SKM-1 treated with dmso at 0.1 percent for 144 hours (cell line): Measurements from ENCODE around the gene CTPS2.
"Not testable (repeated sequence)": the region's sequence is repeated elsewhere in the genome, so short reads cannot be mapped to it uniquely, and the experiment has no call there.

Experiments
- DNase-seq: peaks from one replicate; lab custom pipeline; 2025; ENCODE audit not compliant: unreplicated experiment; lab: John Stamatoyannopoulos, UW

CTPS2 gene

DNA sequence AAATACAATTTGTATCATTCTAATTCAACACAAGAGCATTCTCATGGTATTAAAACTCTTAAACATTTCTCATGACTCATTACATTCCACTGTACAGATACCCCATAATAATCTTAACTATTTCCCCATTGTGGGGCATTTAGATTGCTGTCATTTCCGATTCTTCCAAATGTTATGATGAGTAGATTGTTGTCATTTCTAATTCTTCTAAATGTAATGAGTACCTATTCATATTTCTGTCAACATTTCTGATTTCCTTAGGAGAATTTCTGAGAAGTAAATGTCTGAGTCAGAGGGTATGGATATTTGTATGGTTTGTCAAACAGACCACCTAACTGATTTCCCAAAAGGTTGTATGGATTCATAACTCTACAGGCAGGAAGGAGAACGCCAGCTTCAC lies 54.2 kb downstream of the CTPS2 start:
- no peak for DNase-seq

DNA sequence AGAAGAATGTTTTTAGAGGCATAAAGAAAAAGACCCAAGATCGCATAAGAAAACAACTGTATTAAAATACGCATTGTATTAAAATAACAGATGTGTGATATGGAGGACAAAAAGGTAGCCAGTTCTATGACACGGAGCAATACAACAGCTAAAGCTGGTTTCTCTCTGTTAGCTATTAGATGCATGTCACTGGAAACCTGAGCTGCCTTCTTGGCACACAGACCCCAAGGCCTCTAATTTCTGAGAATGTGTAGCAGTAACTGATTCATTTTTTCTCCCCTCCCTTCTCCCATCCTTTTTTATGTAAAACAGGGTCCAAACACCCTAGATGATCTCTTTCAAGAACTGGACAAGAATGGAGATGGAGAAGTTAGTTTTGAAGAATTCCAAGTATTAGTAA lies 58.4 kb downstream of the CTPS2 start:
- DNase-seq, result no peak

DNA sequence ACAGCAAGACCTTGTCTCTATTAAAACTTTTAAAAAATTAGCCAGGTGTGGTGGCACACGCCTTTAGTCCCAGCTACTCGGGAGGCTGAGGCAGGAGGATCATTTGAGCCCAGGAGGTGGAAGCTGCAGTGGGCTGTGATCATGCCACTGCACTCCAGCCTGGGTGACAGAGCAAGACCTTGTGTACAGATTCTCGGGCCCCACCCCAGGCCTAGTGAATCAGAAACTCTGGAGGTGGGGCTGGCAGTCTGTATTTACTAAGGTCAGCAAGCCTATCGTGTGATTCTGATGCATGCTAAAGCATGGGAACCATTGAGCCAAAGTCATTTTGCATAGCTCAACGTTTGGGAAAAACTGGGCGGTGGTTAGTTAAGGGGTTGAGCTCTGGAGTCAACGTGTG lies 59.0 kb downstream of the CTPS2 start:
- DNase-seq, result no peak

DNA sequence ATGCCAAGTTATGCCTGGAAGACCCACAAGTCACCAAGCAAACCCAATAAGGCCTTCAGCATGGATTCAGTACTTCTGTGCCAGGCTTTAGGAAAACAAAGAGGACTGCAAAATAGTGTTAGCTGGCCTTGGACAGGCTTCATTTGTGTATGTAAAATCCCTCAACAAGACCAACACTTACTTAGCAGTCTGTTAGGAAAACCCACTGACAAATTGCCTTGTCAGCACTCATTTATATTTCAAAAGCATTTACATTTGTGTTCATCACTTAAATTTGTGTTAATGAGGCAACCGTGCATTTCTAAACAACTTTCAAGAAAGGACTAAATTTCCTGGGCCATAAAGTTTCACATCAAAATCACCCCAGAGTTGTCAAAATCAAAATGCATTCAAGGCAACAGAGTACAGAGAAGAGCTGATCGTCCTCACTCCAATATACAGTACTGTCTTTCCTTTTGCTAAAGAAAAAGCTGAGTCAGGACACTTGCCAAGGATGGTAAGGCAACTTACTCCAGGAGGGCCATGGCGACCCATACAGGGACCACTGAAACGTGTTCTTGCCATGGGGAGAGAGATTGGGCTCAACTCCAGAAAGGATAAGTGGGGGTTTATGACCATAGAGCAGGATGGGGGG lies 61.0 kb downstream of the CTPS2 start:
- DNase-seq, result no peak

DNA sequence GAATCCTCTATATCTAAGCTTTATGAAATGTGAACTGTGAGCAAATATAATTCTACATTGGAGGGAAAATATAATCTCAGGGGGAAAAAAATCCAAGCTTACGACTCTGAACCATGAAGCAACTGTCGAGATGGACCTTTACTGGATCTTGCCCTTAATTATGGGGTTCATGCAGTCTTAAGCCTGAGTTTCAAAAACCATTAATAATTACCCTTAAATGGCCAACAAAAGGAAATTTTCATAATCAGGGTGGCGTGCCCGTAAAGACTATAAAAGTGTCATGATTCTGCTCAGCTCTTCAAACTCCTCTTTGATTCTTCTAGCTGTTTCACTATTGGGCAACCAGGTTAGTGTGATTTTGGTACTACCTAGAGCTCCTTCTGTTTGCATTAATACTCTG lies 62.6 kb downstream of the CTPS2 start, which contains the start of gene S100G:
S100G (plus strand) TSS at position 301 of the 400 bp plus-strand sequence. CDS start 849 bp downstream, outside the sequence.
- DNase-seq, result no peak

DNA sequence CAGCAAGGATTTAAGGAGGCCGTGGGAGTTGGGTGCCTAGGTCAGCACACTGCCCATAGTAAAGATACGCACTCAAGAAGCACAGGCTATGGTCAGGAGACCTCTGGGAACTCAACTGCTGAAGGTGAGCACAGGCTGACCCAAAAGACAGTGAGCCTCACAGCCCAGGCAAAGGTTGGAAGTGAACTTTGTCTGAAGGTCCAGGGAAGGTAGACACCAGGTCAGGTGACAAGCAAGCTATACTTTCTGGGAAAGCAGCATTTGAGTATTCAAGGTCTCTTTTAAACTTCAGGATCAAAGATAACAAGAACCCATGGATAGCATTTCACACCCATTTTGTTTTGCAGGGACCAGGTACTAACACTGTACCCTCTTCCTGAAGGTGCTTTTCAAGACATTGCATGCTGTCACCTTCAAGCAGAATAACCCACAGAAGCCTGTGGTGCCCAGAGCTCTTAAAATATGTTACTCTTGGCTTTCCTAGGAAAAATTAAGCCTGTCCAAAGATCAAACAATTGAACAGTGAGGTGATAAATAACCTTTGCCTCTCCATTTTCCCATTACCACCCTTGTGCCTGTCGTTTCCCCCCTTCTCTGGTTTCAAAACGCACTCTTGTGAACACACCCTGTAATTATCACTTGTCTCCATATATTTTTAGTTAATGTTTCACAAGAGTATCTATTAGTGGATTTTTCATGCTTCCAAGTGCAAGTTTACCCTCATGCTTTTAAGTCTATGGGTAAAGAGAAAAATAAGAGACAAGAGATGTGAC lies 65.9 kb downstream of the CTPS2 start:
- DNase-seq, result no peak

DNA sequence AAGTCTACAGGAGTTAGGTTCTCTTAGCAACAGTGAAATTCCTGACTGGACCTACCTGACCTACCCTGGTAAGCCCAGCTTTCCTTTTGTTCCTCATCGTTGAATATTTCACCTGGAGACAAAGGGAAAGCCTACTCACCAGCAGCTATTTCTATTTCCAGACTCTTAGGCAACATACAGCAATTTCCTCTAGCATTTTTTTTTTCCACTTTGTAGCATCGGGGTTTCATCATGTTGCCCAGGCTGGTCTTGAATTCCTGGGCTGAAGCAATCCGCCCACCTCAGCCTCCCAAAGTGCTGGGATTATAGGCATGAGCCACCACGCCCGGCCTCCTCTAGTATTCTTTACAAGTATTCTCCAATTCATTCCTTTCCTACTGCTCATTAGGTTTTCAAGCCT lies 69.3 kb downstream of the CTPS2 start:
- DNase-seq, result no peak

DNA sequence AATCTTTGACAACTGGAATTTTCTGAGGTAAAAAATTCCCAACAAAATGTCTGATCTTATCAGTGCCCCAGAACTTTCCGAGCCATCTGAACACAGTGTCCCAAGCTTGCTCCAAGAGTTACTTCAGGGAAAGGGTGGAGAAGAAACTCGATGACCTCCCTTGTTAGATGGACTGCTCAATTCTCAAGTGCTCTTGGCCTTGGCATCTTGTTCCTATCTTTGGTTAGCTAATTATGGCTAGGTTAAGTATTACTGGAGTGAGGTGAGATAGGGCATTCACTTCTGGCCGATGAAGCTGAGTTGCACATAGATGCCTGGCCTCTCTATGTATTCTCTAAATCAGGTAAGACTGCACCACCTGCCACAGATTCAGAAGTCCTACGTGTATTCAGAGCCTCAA lies 71.6 kb downstream of the CTPS2 start:
- DNase-seq, result no peak

DNA sequence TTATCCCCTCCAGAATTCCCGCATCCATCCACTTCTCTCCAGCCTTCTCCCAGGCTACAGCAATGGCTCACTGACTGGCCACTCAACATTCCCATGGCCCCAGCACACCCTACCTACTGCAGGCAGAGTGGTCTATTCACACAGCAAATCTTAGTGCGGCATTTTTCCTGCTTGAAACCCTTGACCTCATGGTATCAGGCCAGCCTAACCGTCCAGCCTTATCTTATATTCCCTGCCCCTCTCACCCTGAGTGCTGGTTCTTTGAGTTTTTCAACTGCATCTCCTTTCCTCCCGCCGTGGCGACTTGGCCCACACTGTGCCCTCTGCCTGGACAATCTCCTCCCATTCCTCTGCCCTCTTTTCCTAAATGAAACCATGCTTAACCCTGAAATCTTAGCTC lies 72.5 kb downstream of the CTPS2 start:
- DNase-seq, result no peak

DNA sequence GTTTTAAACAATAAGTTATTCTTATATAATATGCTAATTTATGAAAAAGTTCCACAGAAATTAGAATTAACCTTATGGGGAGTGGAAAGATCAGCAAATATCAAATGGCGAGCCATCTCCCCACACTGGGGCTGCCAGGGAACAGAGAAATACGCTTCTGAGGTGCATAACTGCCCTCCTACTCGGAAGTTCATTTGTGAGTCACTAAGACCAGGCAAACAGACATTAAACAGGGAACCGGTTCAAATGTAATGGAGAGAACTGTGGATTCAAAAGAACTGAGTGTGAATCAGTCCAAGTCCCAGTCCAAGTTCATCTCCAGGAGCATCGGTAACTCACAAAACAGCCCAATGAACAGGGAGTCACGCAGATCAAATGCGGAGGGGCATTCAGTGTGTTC lies 73.9 kb downstream of the CTPS2 start:
- no peak for DNase-seq

DNA sequence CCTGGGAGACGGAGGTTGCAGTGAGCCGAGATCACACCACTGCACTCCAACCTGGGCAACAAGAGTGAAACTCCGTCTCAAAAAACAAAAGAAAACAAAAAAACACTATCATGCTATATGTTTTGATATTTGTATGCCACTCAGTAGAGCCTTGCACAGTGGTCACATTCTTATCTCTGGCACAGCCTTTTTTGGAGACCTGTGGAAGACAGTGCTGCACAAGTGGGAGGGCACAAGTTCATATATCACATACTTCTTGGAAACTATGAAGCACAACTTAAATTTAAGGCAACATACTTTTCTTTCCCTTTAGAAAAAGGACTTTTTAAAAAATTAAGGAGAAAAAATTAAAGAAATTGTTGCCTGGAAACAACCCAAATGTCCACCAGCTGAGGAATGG lies 76.9 kb downstream of the CTPS2 start:
- no peak for DNase-seq

DNA sequence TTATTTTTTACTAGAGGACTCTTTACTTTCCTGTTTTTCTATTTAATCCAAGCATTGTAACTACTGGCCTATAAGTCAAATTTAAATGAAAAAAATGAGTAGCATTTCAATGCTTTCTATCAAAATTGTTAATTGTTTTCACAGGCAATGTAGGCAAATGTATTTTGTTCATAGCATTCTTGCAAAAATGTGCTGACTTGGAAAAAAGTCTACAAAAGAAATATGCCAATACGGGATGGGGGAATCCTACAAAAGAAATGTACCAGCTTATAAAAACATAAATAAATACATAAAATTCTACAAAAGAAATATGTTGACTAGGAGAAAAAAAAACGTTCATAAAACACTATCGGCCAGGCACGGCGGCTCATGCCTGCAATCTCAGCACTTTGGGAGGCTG lies 77.4 kb downstream of the CTPS2 start:
- DNase-seq, result no peak

DNA sequence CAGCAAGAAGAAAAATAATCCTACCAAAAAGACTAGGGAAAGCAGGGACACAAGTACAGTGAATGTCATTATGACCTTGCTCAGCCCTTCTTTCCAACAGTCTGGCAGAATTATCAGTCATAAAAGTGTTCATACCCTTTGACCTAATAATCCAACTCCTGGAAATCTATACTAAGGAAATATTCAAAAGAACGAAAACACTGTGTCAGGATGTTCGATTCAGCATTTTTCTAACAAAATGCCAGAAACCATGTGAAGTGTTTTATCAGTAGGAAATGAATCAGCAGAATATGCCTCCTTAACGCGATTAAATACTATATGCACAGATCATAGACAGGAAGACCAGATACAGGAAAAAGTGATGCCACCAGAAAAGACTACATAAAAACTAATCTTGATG lies 78.7 kb downstream of the CTPS2 start:
- no peak for DNase-seq

DNA sequence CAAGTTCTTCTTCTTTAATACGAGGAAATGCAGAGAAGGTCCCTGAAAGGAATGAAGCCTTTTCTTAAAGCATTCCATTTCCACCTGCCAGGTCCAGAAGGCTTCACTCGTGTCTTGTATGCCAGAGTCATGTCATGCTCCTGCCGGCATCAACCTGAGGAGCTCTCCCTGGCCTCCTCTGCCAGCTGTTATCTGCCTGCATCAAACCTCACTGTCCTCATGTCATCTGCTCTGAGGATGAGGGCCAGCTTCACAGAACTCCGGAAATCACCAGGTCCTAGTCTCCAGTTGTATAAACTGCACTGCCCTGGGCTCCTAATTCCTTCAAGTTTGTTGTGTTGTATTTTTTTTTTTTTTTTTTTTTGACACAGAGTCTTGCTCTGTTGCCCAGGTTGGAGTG lies 82.6 kb downstream of the CTPS2 start:
- DNase-seq, result no peak

DNA sequence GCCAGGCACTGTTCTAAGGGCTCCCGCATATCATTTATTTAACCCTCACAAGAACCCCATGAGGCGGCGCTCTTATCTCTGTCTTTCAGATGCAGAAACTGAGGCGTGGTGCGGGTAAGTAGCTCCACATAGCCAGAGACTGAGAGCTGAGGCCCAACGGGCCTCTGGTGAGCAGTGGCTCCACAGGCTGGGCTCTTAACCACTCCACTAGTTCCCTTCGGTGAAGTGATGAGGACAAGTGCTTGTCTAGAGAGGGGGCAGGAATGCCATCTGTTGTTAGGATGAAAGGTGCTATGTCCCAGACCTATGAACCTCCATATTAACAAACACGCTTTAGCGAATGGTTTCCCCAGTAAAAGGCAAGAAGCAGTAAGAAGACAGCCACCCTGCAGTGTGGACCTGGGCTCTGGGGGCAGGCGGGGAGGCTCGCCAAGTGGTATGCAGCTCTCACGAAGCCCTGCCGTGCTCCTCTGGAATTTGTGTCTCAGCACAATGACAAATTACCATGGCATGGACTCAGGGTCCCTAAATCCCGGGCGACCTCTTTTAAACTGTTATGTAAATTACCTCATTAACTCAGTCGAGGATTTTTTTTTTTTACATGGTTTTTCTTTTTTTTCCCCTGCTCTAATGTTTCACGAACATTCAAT lies 83.4 kb downstream of the CTPS2 start:
- DNase-seq, result no peak

DNA sequence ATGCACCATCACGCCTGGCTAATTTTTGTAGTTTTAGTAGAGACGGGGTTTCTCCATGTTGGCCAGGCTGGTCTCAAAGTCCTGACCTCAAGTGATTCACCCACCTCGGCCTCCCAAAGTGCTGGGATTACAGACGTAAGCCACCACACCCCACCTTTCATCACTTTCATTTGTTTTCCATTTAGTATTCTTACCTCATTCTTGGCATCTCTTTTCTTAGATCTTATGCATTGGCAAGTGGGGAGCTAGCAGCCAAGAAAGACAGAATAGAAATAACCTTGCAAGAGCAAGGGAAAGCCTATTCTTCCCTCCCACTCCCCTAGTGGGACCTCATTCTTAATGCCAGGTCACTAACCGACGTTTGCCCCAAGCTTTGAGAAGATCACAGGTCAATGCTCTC lies 84.0 kb downstream of the CTPS2 start:
- DNase-seq, result not testable (repeated sequence)

DNA sequence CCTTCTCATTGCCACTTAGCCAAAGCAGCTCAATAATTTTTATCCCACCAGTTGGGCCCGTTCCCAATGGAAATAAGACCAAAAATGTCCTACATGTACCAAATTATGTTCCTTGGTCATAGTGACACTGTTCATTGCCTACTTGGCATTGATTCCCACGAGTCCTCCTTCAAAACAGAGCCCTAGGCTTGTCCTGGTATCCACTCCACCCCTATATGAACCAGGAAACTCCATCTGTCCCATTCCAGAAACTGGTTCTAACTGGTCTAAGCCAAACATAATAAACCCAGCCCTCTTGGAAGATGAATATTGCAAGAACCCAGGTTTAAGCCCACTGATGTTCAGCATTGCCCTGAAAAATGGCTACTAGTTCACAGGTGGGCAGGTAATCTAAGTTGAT lies 93.4 kb downstream of the CTPS2 start:
- DNase-seq, result no peak

DNA sequence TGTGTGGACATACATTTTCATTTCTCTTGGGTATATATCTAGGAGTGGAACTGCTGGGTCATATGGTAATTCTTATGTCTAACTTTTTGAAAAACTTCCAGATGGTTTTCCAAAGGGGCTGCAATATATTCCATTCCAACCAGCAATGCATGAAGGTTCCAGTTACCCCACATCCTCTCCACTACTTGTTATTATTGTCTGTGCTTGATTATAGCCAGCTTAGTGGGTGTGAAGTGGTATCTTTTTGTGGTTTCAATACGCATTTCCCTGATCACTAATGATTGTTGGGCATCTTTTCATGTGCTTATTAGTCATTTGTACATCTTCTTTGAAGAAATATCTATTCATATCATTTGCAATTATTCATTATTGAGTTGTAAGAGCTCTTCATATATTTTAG lies 94.0 kb downstream of the CTPS2 start:
- DNase-seq, result no peak

DNA sequence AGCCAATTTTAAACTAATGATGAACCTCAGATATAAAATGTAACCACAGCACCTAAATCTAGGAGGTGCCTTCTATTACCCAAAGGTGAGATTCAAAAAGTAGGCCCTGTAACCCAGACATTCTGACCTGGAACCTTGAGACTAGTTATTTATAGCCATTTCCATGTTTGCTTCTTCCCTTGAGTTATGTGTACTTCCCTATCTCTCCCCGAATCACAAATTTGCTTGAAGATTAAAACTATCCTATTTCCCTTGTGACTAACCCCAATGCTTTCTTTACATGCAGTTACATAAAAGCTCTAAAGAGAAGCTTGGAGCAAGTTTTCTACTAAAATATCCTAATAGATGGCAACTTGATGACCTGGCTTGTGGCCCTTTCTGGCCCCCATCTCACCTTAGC lies 95.1 kb downstream of the CTPS2 start:
- no peak for DNase-seq

DNA sequence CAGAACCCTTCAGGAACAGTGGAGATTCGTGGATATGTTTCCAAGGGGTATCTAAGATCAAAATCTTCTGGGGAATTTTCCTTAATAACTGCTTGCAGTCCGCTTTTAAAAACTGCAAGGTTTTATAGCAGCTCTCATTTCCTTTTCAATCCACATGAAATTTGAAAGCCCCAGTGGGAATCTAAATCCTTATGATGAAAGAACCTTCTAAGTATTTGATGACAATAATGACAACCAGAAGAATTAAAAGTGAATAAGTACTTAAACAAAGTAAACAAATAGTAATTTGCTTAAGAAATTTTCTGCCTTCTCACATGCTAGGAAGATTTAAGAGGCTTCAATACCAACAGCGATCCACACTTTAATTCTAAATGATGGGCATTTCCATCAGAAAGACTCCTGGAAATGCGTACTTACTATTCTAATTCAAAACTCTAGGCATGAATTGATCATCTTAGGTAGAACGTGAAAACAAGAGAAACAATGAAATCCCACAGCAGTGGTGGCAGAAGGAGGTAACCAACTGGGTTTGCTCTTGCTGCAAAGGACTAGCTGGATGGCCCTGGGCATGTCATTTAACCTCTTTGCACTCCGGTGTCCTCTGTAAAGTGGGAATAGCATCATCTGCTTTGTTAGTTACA lies 100.1 kb downstream of the CTPS2 start:
- no peak for DNase-seq

DNA sequence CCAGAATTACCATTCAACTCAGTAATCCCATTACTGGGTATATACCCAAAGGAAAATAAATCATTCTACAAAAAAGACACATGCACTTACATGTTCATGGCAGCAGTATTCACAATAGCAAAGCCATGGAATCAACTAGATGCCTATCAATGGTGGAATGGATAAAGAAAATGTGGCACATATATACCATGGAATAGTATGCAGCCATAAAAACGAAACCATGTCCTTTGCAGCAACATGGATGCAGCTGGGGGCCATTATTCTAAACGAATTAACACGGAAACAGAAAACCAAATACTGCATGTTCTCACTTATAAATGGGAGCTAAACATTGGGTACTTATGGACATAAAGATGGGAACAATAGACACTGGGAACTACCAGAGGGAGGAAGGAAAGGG lies 101.8 kb downstream of the CTPS2 start:
- DNase-seq, result not testable (repeated sequence)

DNA sequence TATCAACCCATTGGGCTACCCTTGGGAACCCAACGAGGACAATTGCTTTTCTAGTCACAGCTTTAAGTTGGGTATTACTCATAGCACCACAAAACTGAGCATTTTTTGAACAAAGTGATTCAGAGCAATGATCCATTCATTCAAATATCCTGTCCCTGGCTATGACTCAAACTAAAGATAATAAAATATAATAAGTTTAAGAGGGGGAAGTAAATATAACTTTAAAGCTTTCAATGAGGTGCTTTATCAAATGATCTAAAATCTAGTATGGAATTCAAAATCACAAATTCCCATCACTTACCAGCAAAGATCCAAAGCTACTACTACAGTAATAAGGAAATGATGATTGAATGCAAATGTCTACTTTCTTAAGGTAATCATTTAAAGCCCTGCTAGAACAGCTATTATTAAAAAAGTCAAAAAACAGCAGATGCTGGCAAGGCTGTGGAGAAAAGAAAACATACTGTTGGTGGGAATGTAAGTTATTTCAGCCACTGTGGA lies 102.3 kb downstream of the CTPS2 start:
- no peak for DNase-seq
